Stimulated activated CD4-positive, alpha-beta T cell treated with anti-CD3 and anti-CD28 coated beads, Interleukin-12 subunit alpha, Interleukin-12 subunit beta, amount 100 ng/mL, for 4 hours (primary cell): ENCODE data around the gene BRAT1.
A peak's percentile ranks its signal among the peaks of the same experiment; 100 is the strongest.

Experiments used
- DNase-seq: peaks from one replicate; pipeline ENCODE4 v3.0.0-alpha.2; 2020

Gene BRAT1

GRCh38 chr7:2522780-2523433 lies 32.4 kb downstream of the BRAT1 start:
- DNase-seq, result no peak

GRCh38 chr7:2521952-2522591 lies 33.3 kb downstream of the BRAT1 start:
- peak; percentile 56 for DNase-seq

- DNase-seq, result no peak
Measured at GRCh38 chr7:2521341-2521745, 34.0 kb downstream of the BRAT1 start.

- DNase-seq, result no peak
Measured at GRCh38 chr7:2520761-2521290, 34.5 kb downstream of the BRAT1 start.

- no peak for DNase-seq
Measured at GRCh38 chr7:2520131-2520760, 35.1 kb downstream of the BRAT1 start.

GRCh38 chr7:2519119-2519930 lies 36.0 kb downstream of the BRAT1 start, which contains the start of gene LFNG:
Gene LFNG (plus strand): TSS chr7:2519774. CDS start chr7:2519862, 88 bp downstream.
- peak; percentile 86 for DNase-seq

- DNase-seq, result no peak
Measured at GRCh38 chr7:2518737-2519118, 36.6 kb downstream of the BRAT1 start.

GRCh38 chr7:2517678-2518507 lies 37.4 kb downstream of the BRAT1 start:
- DNase-seq, result no peak

- DNase-seq, result no peak
Measured at GRCh38 chr7:2517026-2517425, 38.3 kb downstream of the BRAT1 start.

GRCh38 chr7:2516194-2516555 lies 39.1 kb downstream of the BRAT1 start:
- DNase-seq, result no peak

GRCh38 chr7:2515424-2516193 lies 39.7 kb downstream of the BRAT1 start:
- DNase-seq, result no peak

GRCh38 chr7:2514473-2515423 lies 40.6 kb downstream of the BRAT1 start:
- no peak for DNase-seq

GRCh38 chr7:2513702-2514101 lies 41.6 kb downstream of the BRAT1 start:
- no peak for DNase-seq

GRCh38 chr7:2512713-2513112 lies 42.6 kb downstream of the BRAT1 start:
- no peak for DNase-seq

GRCh38 chr7:2512179-2512661 lies 43.1 kb downstream of the BRAT1 start:
- no peak for DNase-seq

GRCh38 chr7:2511769-2512168 lies 43.6 kb downstream of the BRAT1 start:
- no peak for DNase-seq

- DNase-seq, result no peak
Measured at GRCh38 chr7:2510909-2511768, 44.2 kb downstream of the BRAT1 start.

- no peak for DNase-seq
Measured at GRCh38 chr7:2510130-2510776, 45.1 kb downstream of the BRAT1 start.
